Left renal pelvis (tissue), 4 donors: ENCODE measurements around the gene CCDC38. TPM values are rescaled to one million over a fixed set of nuclear protein-coding genes. Genes with fewer than 3 reads are reported as not detected.
"Not testable (repeated sequence)": the region's sequence is repeated elsewhere in the genome, so short reads cannot be mapped to it uniquely, and the experiment has no call there.

ENCODE experiments used
- DNase-seq, 4 donors: peaks; one replicate each; pipeline ENCODE4 v3.0.0-alpha.2; 2013; ENCODE audit warnings: low read depth in 4 of 4, low spot score in 3 of 4
- polyA plus RNA-seq, 4 donors: library from polyadenylated mRNA; unstranded; fragments of 120-200 nt; gene quantifications; one replicate each; pipeline ENCODE4 v1.2.1, GENCODE V29; 2013; ENCODE audit not compliant: insufficient read length in 4 of 4

Gene CCDC38
- polyA plus RNA-seq = under 1 TPM in 3 of 4 donors, not detected in 1; 0.54 to 0.63 (median 0.60) TPM

DNA sequence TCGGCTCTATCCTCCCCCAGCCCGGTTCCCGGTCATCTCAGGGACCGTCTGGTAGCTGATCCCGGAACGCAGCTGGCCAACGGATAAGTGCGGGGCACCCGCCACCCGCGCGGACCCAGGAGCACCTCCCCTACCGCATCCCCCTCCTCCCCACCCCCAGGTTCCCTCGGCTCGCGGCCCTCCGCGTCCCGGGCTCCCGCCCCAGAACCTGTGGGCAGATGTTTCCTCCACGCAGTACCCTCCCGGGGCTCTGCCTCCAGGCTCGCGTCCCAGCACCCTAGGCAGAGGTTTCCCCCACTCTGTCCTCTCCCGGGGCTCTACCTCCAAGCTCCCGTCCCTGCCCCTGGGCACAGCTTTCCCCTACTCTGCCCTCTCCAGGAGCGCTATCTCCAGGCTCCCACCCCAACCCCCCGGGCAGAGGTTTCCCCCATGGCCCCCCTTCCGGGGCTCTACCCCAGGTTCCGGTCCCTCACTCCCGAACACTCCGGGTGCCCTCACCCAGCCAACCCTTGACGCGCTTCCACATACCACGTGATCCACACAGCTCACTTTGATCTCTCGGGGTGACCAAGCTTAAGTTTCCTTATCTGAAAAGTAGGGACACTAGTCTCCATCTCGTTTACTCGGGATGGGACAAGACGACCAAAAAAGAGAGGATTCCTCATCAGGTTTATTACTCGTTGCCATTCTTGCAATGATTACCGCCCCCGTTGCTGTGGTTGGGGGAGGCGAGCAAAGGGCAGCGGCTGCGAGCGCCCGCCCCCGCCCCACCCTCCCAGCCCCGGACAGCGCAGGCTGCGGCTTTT is at the start of gene CCDC38:
Gene CCDC38 (minus strand): TSS at position 91 of the 806 bp plus-strand sequence. CDS start 6,105 bp downstream, outside the sequence.
- peak in 3 of 4 donors; percentile 36 to 43 (median 41) for DNase-seq

DNA sequence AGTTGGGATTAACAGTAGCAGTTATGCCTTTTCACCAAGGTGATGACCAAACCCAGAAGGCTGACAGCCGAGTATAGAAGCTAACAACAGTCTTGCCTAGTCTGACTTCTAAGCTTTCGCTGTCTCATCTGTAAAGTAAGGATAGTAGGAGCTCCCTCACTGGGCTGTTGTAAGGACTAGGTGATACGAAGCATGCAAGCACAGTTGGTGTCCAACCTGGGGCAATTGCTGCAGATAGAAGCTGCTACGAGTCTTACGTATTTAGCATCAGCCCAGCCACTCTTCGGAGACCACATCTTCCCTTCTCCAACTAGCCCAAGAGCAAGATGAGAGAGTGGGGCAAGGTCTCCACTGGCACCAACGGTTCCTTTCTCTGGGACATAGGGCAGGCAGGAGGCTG is 47.7 kb upstream of the CCDC38 start:
- DNase-seq = no peak

DNA sequence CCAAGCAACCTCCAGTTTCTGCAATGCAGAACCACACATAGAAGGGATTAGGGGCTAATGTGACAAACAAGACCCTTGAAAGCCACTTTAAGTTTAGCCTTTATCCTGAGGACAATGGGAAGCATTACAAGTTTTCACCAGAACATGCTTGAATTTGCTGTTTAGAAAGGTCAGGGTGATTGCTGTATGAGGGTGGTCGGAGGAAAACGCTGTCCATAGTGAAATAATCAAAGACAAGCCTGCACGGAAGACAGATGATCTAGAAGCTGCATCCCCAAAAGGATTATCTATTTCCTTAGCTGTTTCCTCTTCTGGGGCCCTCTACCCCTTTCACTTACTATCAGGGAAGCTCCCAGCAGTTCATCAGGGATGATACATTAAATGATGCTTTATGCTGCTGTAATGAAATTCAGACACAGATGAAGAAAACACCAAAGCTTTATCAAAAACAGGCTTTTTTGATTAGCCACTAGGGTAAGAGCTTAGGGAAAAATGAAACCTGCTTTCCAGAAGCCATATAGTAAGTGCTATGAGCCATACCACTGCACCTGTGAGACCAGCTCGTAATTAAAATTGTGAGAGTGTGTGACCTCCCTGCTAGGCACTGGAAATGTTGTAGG is 47.2 kb upstream of the CCDC38 start:
- no peak for DNase-seq

DNA sequence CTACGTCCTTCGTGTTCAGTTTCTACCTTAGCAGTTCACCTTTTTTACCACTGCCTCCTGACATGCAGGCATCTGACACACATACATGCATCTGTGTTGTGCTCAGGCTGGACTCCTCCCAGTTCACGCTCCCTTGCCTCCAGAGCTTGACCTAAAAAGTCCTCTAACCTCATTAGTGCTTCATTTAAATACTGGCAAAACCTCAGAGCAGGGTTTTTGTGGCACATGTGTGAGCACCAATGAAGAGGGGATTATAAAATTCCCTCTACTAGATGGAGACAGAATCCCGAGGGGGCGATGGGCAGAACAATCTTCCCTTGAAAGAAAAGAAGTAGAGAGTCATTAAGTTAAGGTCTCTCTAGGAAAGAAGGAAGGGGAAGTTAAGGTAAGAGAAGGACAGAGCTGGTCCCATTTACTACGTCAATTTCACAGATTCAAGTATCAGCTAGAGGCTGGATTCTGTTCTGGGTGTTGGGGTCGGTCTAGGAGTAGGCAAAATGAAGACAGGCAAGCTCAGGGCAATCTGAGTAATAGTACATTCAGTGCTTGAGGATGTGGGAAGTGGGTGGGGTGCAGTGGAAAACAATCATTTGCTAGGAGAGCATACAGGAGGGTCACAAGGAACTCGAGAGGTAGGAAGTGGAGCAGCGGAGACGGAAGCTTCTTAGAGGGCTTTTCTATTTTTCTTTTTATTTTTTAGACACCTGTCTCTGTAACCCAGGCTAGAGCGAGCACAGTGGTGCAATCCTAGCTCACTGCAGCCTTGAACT is 46.3 kb upstream of the CCDC38 start:
- no peak for DNase-seq

DNA sequence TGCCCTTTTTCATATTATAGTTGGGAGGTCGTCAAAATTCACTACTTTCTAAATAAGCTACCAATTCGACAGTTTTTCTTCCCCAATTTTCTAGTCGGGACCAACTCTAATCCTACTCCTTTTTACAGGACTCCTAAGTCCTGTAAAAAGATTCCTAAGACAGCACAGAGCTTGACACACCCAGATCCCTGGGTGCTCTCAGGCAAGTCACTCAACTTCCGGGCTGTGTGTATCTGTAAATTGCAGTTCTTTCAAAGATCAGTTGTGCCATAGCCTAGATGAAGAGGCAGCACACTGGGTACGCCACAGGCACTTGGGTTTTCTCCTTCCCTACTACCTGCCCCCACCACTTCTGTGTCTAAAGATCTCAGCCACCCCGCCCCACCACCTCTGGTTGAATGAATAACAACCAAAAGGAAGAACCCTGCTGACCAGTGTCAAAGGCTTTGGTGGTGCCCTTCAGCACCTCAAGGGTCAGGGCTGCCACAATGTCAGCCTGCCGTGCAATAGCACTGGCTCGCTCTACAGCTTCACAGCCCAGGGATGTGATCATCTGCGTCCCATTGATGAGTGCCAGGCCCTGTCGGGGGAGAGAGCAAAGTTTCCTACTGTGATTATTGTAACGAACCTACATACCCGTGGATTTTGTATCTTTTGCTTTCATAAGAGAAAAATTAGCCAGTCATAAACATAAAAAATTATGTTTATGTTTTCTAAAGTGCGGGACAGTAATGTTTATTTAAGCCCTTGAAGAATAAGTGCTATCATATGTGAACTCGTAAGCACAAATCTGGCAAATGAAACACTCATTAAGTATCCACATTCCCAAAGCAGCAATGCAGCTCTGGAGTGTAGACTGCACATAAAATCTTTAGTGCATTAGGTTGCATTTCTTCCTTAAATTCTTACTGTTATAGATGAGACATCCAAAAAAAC is 44.5 kb upstream of the CCDC38 start:
- DNase-seq = no peak

DNA sequence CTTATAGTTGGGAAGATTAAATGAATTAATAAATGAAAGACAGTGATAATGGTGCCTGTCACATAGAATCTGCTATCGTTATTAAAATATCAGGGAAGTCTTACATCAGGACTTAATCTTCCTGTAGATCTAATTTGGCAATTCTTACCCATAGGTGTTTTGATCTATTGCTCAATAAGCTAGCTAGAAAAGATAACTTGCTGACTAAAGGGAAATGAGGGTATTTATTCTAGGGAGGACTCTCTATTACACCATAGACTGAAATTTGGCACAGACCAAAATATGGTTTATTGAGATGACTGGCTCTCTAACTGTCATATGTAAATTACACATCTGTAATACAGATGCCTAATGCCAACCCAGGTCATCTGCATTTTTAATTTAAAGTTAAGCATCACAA is 42.3 kb upstream of the CCDC38 start:
- DNase-seq = no peak

DNA sequence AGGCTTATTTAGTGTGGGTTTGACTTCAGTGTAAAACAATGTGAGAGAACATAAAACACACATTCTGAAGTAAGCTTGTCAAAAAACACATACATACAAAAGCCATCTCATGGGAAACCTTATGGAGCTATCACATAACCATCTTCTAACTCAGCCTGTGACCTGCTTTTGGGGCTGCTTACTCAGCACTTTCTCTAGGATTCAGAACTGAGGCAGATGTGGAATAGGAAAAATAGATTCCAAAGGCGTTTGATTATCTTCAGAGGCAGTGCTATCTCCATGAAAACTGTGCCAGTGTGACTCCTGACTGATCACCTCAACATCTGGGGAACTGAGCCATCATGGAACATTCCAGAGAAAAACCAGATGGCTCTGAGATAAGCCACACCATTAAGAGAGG is 40.2 kb upstream of the CCDC38 start:
- no peak for DNase-seq

DNA sequence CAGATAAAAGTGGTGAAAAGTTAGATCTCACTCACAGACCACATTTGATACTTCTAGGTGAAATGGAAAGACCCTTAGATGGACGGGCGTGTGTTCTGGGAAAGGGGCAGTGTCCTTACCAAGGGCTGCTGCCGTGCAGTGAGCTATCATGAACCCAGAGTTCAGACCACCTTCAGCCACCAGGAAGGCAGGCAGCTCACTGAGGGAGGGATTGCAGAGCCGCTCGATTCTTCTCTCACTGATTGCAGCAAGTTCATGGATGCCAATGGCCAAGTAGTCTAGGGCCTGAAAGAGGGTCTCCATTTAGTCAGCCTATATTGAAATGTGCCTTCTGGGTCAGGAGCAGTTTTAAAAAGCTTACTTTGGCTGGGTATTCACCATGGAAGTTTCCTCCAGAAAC is 38.0 kb upstream of the CCDC38 start:
- DNase-seq = no peak

DNA sequence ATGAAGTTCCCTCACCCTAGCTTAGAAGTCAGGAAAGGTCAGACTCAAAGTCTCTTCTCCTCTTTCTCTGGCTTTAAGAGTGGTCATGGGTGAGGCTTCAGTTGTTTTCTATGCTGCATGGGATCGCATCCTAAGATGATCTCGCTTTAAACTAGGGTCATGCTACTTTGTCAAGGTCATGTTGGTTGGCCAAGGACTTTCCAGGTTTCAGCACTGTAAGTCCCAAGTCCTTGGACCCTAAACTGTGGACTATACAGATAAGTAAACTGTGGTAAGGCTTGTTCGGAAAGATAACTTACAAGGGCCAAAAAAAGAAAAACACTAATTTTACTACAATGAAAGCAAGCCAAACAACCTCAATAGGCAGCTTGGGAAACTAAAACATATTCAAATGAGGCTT is 36.4 kb upstream of the CCDC38 start:
- no peak for DNase-seq

DNA sequence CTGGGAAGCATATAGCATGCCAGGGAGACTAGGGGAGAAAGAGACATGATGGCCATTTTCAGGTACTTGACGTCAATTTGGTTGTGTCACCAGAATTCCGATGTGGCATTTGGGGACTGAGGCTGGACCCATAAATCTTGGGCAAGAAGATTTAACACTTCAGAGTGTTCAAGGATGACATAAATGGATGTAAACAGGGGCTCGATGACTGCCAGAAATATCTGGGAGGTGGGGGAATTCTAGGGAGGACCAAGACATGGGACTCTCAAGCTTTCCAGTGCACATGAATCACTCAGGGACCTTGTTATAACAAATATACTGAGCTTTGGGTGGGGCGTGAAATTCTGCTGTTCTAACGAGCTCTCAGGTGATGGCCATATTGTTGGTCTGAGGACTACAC is 35.9 kb upstream of the CCDC38 start:
- no peak for DNase-seq

DNA sequence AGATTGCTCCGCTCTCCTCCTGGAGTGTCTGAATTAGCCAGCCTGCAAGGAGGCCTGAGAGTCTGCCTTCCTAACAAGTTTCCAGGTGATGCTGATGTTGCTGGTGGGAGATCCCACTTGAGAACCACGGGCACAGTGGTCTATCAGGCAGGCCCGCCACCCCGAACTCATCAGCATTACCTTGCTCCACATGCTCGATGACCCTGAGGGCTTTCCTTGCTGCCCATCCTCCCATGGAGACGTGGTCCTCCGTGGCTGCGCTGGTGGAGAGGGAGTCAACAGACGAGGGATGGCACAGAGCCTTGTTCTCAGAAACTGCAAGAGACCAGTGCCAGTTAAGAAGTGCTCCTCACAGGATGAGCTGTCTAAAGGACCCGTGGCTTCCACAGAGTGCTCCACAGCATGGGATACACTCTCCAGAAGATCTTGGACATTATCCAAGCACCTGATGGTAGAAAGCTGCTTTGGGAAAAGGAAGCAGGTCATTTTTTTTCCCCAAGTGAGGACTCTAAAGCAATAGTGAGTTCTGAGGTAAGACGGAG is 35.4 kb upstream of the CCDC38 start:
- DNase-seq = no peak

DNA sequence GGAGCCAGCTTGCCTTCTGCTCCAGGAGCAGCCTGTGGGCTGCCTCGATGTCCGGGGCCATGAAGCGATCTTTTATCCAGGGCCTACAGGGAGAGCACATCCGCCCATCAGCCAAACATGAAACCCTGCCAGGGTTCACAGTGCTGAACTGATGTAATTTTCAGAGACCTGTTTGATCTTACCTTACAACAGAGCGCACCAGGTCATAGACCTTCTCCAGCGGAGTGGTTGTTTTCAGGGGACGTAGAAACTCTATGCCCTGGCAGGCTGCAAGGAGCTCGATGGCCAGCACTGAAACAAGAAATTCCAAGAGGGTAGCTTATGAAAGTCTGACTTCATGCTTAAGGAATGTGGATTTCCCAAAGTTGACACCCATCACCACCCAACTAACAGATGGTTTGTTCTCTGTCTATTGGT is 34.0 kb upstream of the CCDC38 start:
- DNase-seq = no peak

DNA sequence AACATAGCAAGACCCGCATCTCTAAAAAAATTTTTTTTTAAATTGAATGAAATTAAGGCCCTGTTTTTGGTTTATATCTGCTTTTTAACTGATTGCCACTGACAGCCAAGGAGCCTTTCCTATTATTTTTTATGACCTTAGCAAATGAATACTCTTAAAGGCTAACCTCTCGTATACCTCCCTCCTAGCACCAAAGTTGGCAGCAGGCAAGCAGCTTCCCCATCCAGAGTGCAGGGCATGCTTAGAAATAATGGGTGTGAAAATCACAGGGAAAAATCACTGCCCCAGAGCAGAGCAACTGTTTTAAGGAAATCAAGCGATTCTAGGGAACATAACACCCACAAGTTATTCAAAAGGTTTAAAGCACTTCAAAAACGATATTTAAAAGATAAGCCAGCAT is 33.1 kb upstream of the CCDC38 start:
- no peak for DNase-seq

DNA sequence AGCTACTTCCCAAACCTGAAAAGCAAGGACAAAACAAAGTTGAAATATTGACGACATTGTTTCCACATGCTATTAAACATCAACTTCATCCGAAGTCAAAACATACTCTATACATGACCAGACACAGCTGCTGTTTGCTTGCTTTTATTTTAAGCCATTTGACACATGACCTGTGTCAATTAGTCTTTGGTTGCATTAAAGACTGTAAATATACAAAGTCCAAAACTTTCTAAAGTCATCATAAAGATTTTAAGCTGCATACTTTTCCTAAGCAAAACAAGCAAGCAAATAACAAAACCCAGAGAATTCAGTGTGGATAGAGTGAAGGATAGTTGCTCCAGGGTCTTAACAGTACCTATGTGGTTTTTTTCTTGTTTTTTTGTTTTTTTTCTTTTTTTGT is 31.9 kb upstream of the CCDC38 start:
- DNase-seq = no peak

DNA sequence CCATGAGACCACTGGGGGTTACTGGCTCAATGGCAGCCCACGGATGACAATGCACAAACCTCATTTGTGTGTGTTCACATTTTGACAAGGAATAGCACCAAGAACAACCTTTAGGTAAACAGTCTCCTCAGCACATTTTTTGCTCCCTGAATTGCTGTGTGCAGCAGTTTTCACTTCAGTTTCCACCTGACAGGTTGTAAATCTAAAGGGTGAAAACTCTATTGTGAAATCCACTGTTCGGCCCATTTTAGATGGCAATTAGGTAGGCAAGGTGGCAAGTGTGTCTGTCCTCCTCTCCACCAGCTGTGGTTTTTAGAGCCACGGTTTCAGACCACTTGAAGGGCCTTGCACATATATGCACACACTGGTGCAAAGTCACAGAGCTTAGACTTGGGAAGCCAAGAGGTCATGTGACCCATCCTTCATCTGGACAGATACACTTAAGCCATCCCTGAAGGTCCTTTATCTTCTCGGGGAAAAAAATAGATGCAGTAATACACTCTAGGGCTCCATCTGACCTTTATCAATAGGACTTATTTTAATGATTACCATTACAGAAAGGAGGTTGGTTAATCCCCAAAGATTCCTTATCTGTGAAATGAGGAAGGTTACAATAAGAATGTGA is 30.5 kb upstream of the CCDC38 start:
- DNase-seq = no peak

DNA sequence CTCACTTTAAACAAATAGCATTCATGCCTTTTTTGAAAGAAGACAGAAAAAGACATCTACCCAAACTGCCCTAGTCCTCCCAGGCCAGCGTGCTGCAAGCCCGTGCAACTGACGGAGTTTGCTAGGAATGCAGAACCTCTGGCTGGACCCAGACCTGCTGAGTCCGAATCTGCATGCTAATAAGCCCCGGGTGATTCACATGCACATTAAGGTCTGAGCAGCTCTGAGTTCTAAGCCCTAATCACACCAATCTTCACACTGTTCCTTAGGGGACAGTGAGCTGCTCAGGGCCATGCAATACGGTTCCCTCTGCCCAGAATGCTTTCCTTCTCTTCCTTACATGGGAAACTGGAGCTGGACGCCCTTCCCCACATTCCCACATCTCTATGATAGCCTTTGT is 28.5 kb upstream of the CCDC38 start:
- DNase-seq = no peak

DNA sequence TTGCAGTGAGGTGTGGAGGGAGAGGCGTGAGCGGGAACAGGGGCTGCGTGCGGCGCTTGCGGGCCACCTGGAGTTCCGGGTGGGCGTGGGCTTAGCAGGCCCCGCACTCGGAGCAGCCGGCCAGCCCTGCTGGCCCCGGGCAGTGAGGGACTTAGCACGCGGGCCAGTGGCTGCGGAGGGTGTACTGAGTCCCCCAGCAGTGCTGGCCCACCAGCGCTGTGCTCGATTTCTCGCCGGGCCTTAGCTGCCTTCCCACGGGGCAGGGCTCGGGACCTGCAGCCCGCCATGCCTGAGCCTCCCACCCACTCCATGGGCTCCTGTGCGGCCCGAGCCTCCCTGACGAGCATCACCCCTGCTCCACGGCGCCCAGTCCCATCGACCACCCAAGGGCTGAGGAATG is 26.7 kb upstream of the CCDC38 start:
- not testable (repeated sequence) for DNase-seq

DNA sequence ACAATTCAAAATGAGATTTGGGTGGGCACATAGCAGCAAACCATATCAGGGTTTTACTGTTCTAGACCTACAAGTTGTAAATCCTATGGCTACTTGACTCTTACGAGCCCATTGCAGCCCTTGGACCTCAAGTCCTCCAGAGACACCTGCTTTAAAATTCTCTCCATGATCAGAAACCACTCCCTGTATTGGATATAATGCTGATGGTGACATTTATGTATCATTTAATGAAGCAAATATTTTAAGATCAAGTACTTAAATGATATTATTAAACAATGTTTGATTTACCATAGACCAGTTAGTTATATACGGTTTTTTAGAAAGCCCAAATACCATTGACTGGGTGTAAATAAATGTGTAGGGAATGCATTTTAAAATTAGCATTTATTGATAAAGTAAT is 24.9 kb upstream of the CCDC38 start:
- DNase-seq = no peak

DNA sequence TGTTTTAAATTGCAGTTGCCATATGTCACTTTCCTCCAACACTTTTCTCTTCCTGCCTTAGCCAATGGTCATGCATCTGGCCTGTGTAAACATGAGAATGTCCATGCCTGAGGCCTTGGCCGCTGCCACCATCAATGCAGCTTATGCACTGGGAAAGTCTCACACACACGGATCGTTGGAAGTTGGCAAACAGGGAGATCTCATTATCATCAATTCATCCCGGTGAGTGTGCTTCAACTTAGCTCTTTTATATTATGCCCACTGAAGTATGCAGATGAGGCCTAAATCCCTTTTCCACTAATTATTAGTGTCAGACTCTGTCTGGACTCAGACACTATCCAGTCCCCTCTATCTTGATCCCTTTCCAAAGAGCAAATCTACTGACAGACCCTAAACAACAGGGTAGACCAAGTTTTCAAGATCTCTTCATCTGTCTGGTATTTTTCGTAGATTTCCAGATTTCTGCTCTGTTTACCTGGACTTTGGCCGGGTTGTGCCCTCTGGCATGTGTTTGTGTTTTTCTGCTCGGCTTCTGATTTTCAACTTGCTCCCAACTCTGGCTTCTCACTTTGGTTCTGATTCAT is 24.0 kb upstream of the CCDC38 start:
- DNase-seq = no peak
